NOMO-1 treated with dmso at 0.1 percent for 144 hours (cell line): Measurements from ENCODE around the gene OLFM1.
"Not testable (repeated sequence)": the region's sequence is repeated elsewhere in the genome, so short reads cannot be mapped to it uniquely, and the experiment has no call there.

Experiments used
- DNase-seq: peaks from one replicate; lab custom pipeline; 2025; ENCODE audit not compliant: unreplicated experiment; lab: John Stamatoyannopoulos, UW

Gene OLFM1

GRCh38 chr9:135056541-135056940 is 30.9 kb upstream of the OLFM1 start:
- DNase-seq = no peak

- DNase-seq = no peak
Measured at GRCh38 chr9:135060461-135061116, 26.9 kb upstream of the OLFM1 start.

GRCh38 chr9:135061441-135061840 is 26.0 kb upstream of the OLFM1 start:
- DNase-seq = no peak

GRCh38 chr9:135062254-135062653 is 25.2 kb upstream of the OLFM1 start:
- no peak for DNase-seq

GRCh38 chr9:135063466-135063865 is 24.0 kb upstream of the OLFM1 start:
- DNase-seq = not testable (repeated sequence)

- not testable (repeated sequence) for DNase-seq
Measured at GRCh38 chr9:135063888-135064287, 23.6 kb upstream of the OLFM1 start.

- DNase-seq = no peak
Measured at GRCh38 chr9:135065151-135065550, 22.3 kb upstream of the OLFM1 start.

GRCh38 chr9:135065804-135066203 is 21.7 kb upstream of the OLFM1 start:
- DNase-seq = no peak

- DNase-seq = no peak
Measured at GRCh38 chr9:135066291-135066690, 21.2 kb upstream of the OLFM1 start.

- DNase-seq = no peak
Measured at GRCh38 chr9:135067096-135067710, 20.3 kb upstream of the OLFM1 start.

GRCh38 chr9:135068776-135069415 is 18.6 kb upstream of the OLFM1 start:
- no peak for DNase-seq

GRCh38 chr9:135069558-135070197 is 17.8 kb upstream of the OLFM1 start:
- DNase-seq = no peak

- no peak for DNase-seq
Measured at GRCh38 chr9:135070198-135070951, 17.1 kb upstream of the OLFM1 start.

- no peak for DNase-seq
Measured at GRCh38 chr9:135070964-135071735, 16.3 kb upstream of the OLFM1 start.

GRCh38 chr9:135073081-135073740 is 14.3 kb upstream of the OLFM1 start:
- DNase-seq = no peak

- DNase-seq = no peak
Measured at GRCh38 chr9:135073741-135074305, 13.6 kb upstream of the OLFM1 start.

GRCh38 chr9:135074354-135075233 is 12.9 kb upstream of the OLFM1 start:
- DNase-seq = no peak

- no peak for DNase-seq
Measured at GRCh38 chr9:135075234-135076142, 12.0 kb upstream of the OLFM1 start.
